Mammary epithelial cell (primary cell): ENCODE measurements around the gene TENM4.

Experiments
- EZH2 ChIP-seq: IDR thresholded peaks from 2 replicates; pipeline ENCODE4 v1.6.1; 2012; ENCODE audit warnings: low read length, inconsistent platforms, borderline replicate concordance
- TF ChIP-seq, protein P1 (sequence below), 2 donors: IDR thresholded peaks in 1 of 2; conservative IDR thresholded peaks in 1 of 2; 2 replicates each; pipeline ENCODE4 v1.5.1; 2011 to 2012; ENCODE audit warnings: inconsistent platforms in 2 of 2, low read length in 2 of 2, mild to moderate bottlenecking in 2 of 2, control low read depth in 1 of 2, low read depth in 1 of 2; ENCODE audit not compliant: insufficient read depth in 1 of 2; ENCODE audit errors: extremely low read depth in 1 of 2

DNA sequence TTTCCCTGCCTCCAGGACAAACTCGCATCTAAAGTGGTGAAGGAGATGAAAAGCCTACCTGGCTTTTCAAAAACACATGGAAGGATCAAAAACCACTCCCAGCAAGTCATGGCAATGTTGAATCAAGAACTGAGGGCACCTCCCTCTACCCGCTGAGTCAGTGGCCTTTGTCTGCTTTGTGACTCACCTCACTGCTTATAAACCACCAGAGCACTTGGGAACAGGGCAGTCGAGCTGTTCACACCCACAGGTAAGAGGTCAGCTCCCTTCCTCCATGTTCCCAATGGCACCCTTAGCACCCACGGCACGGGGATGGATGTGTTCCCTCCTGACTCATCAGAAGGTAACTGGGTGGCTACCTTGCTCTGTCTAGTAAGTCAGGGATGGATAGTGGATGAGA, 21.7 kb downstream of the TENM4 start:
- TF ChIP-seq, protein P1, sequence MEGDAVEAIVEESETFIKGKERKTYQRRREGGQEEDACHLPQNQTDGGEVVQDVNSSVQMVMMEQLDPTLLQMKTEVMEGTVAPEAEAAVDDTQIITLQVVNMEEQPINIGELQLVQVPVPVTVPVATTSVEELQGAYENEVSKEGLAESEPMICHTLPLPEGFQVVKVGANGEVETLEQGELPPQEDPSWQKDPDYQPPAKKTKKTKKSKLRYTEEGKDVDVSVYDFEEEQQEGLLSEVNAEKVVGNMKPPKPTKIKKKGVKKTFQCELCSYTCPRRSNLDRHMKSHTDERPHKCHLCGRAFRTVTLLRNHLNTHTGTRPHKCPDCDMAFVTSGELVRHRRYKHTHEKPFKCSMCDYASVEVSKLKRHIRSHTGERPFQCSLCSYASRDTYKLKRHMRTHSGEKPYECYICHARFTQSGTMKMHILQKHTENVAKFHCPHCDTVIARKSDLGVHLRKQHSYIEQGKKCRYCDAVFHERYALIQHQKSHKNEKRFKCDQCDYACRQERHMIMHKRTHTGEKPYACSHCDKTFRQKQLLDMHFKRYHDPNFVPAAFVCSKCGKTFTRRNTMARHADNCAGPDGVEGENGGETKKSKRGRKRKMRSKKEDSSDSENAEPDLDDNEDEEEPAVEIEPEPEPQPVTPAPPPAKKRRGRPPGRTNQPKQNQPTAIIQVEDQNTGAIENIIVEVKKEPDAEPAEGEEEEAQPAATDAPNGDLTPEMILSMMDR (conservative IDR thresholded peaks at IDR 0.05 in 1 of 2, IDR thresholded peaks at IDR 0.05 in 1 of 2; ENCODE audit: extremely low read depth in 1 of 2, insufficient read depth in 1 of 2, low read depth in 1 of 2, low read length in 2 of 2), result no peak
- TF ChIP-seq EZH2, result no peak
